Body of pancreas (tissue), 4 donors: ENCODE data around the gene PRDM16.

Experiments used
- POLR2A ChIP-seq, 3 donors: fragments of 450-650 bp; IDR thresholded peaks; one replicate each; pipeline ENCODE4 v1.6.1; 2016; ENCODE audit warnings: antibody characterized with exemption in 3 of 3, mild to moderate bottlenecking in 2 of 3
- TF ChIP-seq, protein P1 (sequence below), 7 experiments: fragments of 450-650 bp in 4 of 7; fragments of 200-600 bp in 3 of 7; sonication (generic) in 3 of 7; IDR thresholded peaks; one replicate each; pipeline ENCODE4 v1.5.1; 2016 to 2019; ENCODE audit warnings: antibody characterized with exemption in 7 of 7

DNA sequence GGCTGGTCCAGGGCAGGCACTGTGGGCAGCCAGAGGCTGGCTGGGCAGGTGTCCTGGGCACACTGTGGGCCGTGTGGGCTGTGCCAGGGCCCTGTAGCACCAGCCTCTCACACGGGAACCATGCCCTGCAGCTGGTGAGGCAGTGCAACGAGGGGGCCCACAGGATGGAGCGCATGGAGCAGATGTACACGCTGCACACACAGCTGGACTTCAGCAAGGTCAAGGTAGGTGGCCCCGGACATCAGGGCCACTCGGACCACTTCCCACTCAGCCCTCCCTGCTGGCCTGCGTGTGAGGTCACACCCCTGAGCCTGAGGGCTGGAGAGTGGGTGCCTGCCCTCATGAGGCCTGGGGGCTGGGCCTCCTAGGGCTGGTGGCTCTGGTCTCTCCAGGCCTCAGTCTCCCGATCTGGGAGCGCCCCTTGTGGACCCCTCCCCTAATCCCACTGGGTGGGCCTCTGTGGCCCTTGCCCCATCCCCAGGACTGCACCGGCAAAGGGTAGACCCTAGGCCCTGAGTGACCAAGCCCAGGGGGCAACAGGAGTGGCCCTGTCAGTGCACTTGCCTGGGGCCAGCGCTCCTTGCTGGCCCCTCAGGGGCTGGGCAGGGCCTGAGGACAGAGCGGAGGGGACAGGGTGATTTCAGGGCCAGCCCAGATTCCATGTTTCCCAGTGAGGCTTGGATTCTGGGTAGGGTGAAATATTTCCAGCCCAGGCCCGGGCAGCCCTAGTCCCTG, 407.0 kb downstream of the PRDM16 start:
- TF ChIP-seq, protein P1, sequence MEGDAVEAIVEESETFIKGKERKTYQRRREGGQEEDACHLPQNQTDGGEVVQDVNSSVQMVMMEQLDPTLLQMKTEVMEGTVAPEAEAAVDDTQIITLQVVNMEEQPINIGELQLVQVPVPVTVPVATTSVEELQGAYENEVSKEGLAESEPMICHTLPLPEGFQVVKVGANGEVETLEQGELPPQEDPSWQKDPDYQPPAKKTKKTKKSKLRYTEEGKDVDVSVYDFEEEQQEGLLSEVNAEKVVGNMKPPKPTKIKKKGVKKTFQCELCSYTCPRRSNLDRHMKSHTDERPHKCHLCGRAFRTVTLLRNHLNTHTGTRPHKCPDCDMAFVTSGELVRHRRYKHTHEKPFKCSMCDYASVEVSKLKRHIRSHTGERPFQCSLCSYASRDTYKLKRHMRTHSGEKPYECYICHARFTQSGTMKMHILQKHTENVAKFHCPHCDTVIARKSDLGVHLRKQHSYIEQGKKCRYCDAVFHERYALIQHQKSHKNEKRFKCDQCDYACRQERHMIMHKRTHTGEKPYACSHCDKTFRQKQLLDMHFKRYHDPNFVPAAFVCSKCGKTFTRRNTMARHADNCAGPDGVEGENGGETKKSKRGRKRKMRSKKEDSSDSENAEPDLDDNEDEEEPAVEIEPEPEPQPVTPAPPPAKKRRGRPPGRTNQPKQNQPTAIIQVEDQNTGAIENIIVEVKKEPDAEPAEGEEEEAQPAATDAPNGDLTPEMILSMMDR (IDR thresholded peaks at IDR 0.05) = no peak
- TF ChIP-seq POLR2A (IDR thresholded peaks at IDR 0.05) = no peak
